ENCODE results near the gene GRAMD4. TPM values are rescaled to one million over a fixed set of nuclear protein-coding genes. Genes with fewer than 3 reads are reported as not detected.

GRAMD4 gene
- total and polyA plus RNA-seq, 2 experiments from 2014 or later, result 2.9 to 10.6 TPM

- no peaks in the 10 kb centered on the region for H3K9me2 ChIP-seq (ENCODE audit: insufficient read depth)
- H3K36me3 ChIP-seq (ENCODE audit: low read depth), result no peaks in the 10 kb centered on the region
- no peaks in the 10 kb centered on the region for H4K20me1 ChIP-seq (ENCODE audit: insufficient read depth)
- in situ Hi-C loops (cut with MboI), result no loop called here
- H3K4me2 ChIP-seq (ENCODE audit: unreplicated experiment), result no peak overlapping the region
- H3F3A ChIP-seq (ENCODE audit: insufficient read depth), result no peaks in the 10 kb centered on the region
- 87 to 88% methylated on average over 12 to 17 of the region's 17 CpGs for WGBS, 2 experiments (ENCODE audit: low coverage in 1 of 2, low lambda C conversion rate in 2 of 2, missing lambda C conversion rate in 2 of 2)
- no peaks in the 10 kb centered on the region for H3K9me3 ChIP-seq (ENCODE audit: low read depth)
- TF ChIP-seq EZH2 (IDR thresholded peaks at IDR 0.05; ENCODE audit: insufficient read depth, poor library complexity, severe bottlenecking) (no peak), EZH2phosphoT487 (IDR thresholded peaks at IDR 0.05; ENCODE audit: insufficient read depth, low read depth) (no peak)
- DNase-seq, result no peak
- no peak overlapping the region for H2AFZ ChIP-seq
- no peaks in the 10 kb centered on the region for H3K27me3 ChIP-seq (replicated peaks; ENCODE audit: insufficient read depth)
- H3K79me2 ChIP-seq (ENCODE audit: insufficient read depth), result no peaks in the 10 kb centered on the region
- no peaks in the 10 kb centered on the region for H3K4me1 ChIP-seq (ENCODE audit: insufficient read depth)
- no peak overlapping the region for H3K4me3 ChIP-seq
- H3K9ac ChIP-seq, result no peak overlapping the region
- no peak overlapping the region for H3K27ac ChIP-seq
Observed at GRCh38 chr22:46654426-46654825, 34.2 kb downstream of the GRAMD4 start.

- Histone ChIP-seq H3K9ac (no peak overlapping the region), H3K9me2 (ENCODE audit: insufficient read depth) (no peaks in the 10 kb centered on the region), H3K27ac (no peak overlapping the region), H3K79me2 (ENCODE audit: insufficient read depth) (no peaks in the 10 kb centered on the region), H3K36me3 (ENCODE audit: low read depth) (no peaks in the 10 kb centered on the region), H3K27me3 (replicated peaks; ENCODE audit: insufficient read depth) (no peaks in the 10 kb centered on the region), H3K9me3 (ENCODE audit: low read depth) (no peaks in the 10 kb centered on the region), H2AFZ (no peak overlapping the region), H3K4me1 (ENCODE audit: insufficient read depth) (no peaks in the 10 kb centered on the region), H3F3A (ENCODE audit: insufficient read depth) (no peaks in the 10 kb centered on the region), H3K4me2 (ENCODE audit: unreplicated experiment) (no peak overlapping the region), H3K4me3 (no peak overlapping the region), H4K20me1 (ENCODE audit: insufficient read depth) (no peaks in the 10 kb centered on the region)
- WGBS, 2 experiments (ENCODE audit: low coverage in 1 of 2, low lambda C conversion rate in 2 of 2, missing lambda C conversion rate in 2 of 2), result 75 to 76% methylated on average over 13 to 14 of the region's 14 CpGs
- in situ Hi-C loops (cut with MboI), result no loop called here
- DNase-seq, result no peak
- no peak for TF ChIP-seq EZH2 (IDR thresholded peaks at IDR 0.05; ENCODE audit: insufficient read depth, poor library complexity, severe bottlenecking)
- TF ChIP-seq EZH2phosphoT487 (IDR thresholded peaks at IDR 0.05; ENCODE audit: insufficient read depth, low read depth), result no peak
Observed at GRCh38 chr22:46654927-46655595, 34.9 kb downstream of the GRAMD4 start.

GRCh38 chr22:46655861-46656608, 35.8 kb downstream of the GRAMD4 start:
- Histone ChIP-seq H3F3A (ENCODE audit: insufficient read depth) (no peaks in the 10 kb centered on the region), H3K9me2 (ENCODE audit: insufficient read depth) (no peaks in the 10 kb centered on the region), H3K9me3 (ENCODE audit: low read depth) (no peaks in the 10 kb centered on the region), H3K4me2 (ENCODE audit: unreplicated experiment) (no peak overlapping the region), H3K79me2 (ENCODE audit: insufficient read depth) (no peaks in the 10 kb centered on the region), H3K4me3 (no peak overlapping the region), H4K20me1 (ENCODE audit: insufficient read depth) (no peaks in the 10 kb centered on the region), H3K27me3 (replicated peaks; ENCODE audit: insufficient read depth) (no peaks in the 10 kb centered on the region), H3K36me3 (ENCODE audit: low read depth) (no peaks in the 10 kb centered on the region), H2AFZ (no peak overlapping the region), H3K9ac (no peak overlapping the region), H3K27ac (no peak overlapping the region), H3K4me1 (ENCODE audit: insufficient read depth) (no peaks in the 10 kb centered on the region)
- TF ChIP-seq EZH2phosphoT487 (IDR thresholded peaks at IDR 0.05; ENCODE audit: insufficient read depth, low read depth), result no peak
- TF ChIP-seq EZH2 (IDR thresholded peaks at IDR 0.05; ENCODE audit: insufficient read depth, poor library complexity, severe bottlenecking), result no peak
- in situ Hi-C loops (cut with MboI), result no loop called here
- WGBS, 2 experiments (ENCODE audit: low coverage in 1 of 2, low lambda C conversion rate in 2 of 2, missing lambda C conversion rate in 2 of 2), result 89 to 90% methylated on average over 23 to 26 of the region's 26 CpGs
- DNase-seq, result no peak

GRCh38 chr22:46656856-46657654, 36.9 kb downstream of the GRAMD4 start:
- Histone ChIP-seq H2AFZ (no peak overlapping the region), H3K9me2 (ENCODE audit: insufficient read depth) (no peaks in the 10 kb centered on the region), H3K4me1 (ENCODE audit: insufficient read depth) (no peaks in the 10 kb centered on the region), H3K27me3 (replicated peaks; ENCODE audit: insufficient read depth) (no peaks in the 10 kb centered on the region), H3K9ac (no peak overlapping the region), H3K4me3 (no peak overlapping the region), H3K9me3 (ENCODE audit: low read depth) (no peaks in the 10 kb centered on the region), H3K79me2 (ENCODE audit: insufficient read depth) (no peaks in the 10 kb centered on the region), H3K4me2 (ENCODE audit: unreplicated experiment) (no peak overlapping the region), H3K27ac (no peak overlapping the region), H3K36me3 (ENCODE audit: low read depth) (no peaks in the 10 kb centered on the region), H3F3A (ENCODE audit: insufficient read depth) (no peaks in the 10 kb centered on the region), H4K20me1 (ENCODE audit: insufficient read depth) (no peaks in the 10 kb centered on the region)
- DNase-seq, result no peak
- TF ChIP-seq EZH2 (IDR thresholded peaks at IDR 0.05; ENCODE audit: insufficient read depth, poor library complexity, severe bottlenecking) (no peak), EZH2phosphoT487 (IDR thresholded peaks at IDR 0.05; ENCODE audit: insufficient read depth, low read depth) (no peak)
- 86 to 88% methylated on average over 11 to 15 of the region's 15 CpGs for WGBS, 2 experiments (ENCODE audit: low coverage in 1 of 2, low lambda C conversion rate in 2 of 2, missing lambda C conversion rate in 2 of 2)
- in situ Hi-C loops (cut with MboI), result no loop called here
